Activated CD4-positive, alpha-beta T cell treated with anti-CD3 and anti-CD28 coated beads, Interleukin-2, amount 10 ng/mL, durations not matched to agents 24 days and 14 days (primary cell): ENCODE results near the gene CPEB1. TPM values are rescaled to one million over a fixed set of nuclear protein-coding genes. Genes with fewer than 3 reads are reported as not detected.

Experiments used
- DNase-seq: peaks from one replicate; pipeline ENCODE4 v3.0.0; 2022
- H3K27ac Mint-ChIP-seq: one replicate; pipeline ENCODE4 v1.8.0; 2022; ENCODE audit warnings: mild to moderate bottlenecking, mixed read lengths
- H3K27me3 Mint-ChIP-seq: one replicate; pipeline ENCODE4 v1.8.0; 2022; ENCODE audit warnings: mixed read lengths
- H3K36me3 Mint-ChIP-seq: one replicate; pipeline ENCODE4 v1.8.0; 2022; ENCODE audit warnings: low read depth, mild to moderate bottlenecking, mixed read lengths
- H3K4me1 Mint-ChIP-seq: one replicate; pipeline ENCODE4 v1.8.0; 2021; ENCODE audit warnings: mixed read lengths
- H3K4me3 Mint-ChIP-seq: one replicate; pipeline ENCODE4 v1.8.0; 2022; ENCODE audit warnings: mild to moderate bottlenecking, moderate library complexity, mixed read lengths
- H3K9me3 Mint-ChIP-seq: one replicate; pipeline ENCODE4 v1.8.0; 2021; ENCODE audit warnings: mixed read lengths
- intact Hi-C: fragments of 100-400 bp; cut with micrococcal nuclease; formaldehyde crosslinking; loops from one replicate; pipeline ENCODE4 v1.15.1; 2023
- total RNA-seq: library from RNA; stranded (reverse); gene quantifications from 2 replicates; pipeline ENCODE4 v1.2.3, GENCODE V29; 2022

The CPEB1 gene
- total RNA-seq, 1 donor from 2014 or later, result not detected

- no peaks in the 10 kb centered on the region for H3K36me3 Mint-ChIP-seq
- no peak overlapping the region for H3K4me3 Mint-ChIP-seq
- H3K9me3 Mint-ChIP-seq, result no peaks in the 10 kb centered on the region
- no peak for DNase-seq
- H3K27ac Mint-ChIP-seq, result no peak overlapping the region
- no peaks in the 10 kb centered on the region for H3K4me1 Mint-ChIP-seq
- intact Hi-C loops, result no loop called here
- H3K27me3 Mint-ChIP-seq, result peaks cover 40% of the 10 kb centered on the region
Measured at GRCh38 chr15:82556315-82557035, 90.7 kb downstream of the CPEB1 start.

GRCh38 chr15:82554849-82555248, 92.3 kb downstream of the CPEB1 start:
- H3K27ac Mint-ChIP-seq, result no peak overlapping the region
- no peak for DNase-seq
- peaks cover 2% of the 10 kb centered on the region for H3K4me1 Mint-ChIP-seq
- peaks cover 42% of the 10 kb centered on the region for H3K27me3 Mint-ChIP-seq
- intact Hi-C loops, result no loop called here
- H3K9me3 Mint-ChIP-seq, result no peaks in the 10 kb centered on the region
- H3K36me3 Mint-ChIP-seq, result no peaks in the 10 kb centered on the region
- no peak overlapping the region for H3K4me3 Mint-ChIP-seq

GRCh38 chr15:82554351-82554750, 92.8 kb downstream of the CPEB1 start:
- peaks cover 2% of the 10 kb centered on the region for H3K4me1 Mint-ChIP-seq
- H3K27ac Mint-ChIP-seq, result no peak overlapping the region
- no peak overlapping the region for H3K4me3 Mint-ChIP-seq
- no peaks in the 10 kb centered on the region for H3K36me3 Mint-ChIP-seq
- intact Hi-C loops, result no loop called here
- no peaks in the 10 kb centered on the region for H3K9me3 Mint-ChIP-seq
- no peak for DNase-seq
- peaks cover 42% of the 10 kb centered on the region for H3K27me3 Mint-ChIP-seq

- intact Hi-C loops, result no loop called here
- no peaks in the 10 kb centered on the region for H3K9me3 Mint-ChIP-seq
- H3K36me3 Mint-ChIP-seq, result no peaks in the 10 kb centered on the region
- DNase-seq, result no peak
- peaks cover 42% of the 10 kb centered on the region for H3K27me3 Mint-ChIP-seq
- H3K4me1 Mint-ChIP-seq, result peaks cover 2% of the 10 kb centered on the region
- no peak overlapping the region for H3K4me3 Mint-ChIP-seq
- H3K27ac Mint-ChIP-seq, result no peak overlapping the region
Measured at GRCh38 chr15:82553846-82554245, 93.3 kb downstream of the CPEB1 start.

- no peak for DNase-seq
Measured at GRCh38 chr15:82552861-82553260, 94.3 kb downstream of the CPEB1 start.

GRCh38 chr15:82551646-82552247, 95.4 kb downstream of the CPEB1 start:
- H3K36me3 Mint-ChIP-seq, result no peaks in the 10 kb centered on the region
- no peak for DNase-seq
- intact Hi-C loops, result no loop called here
- H3K27ac Mint-ChIP-seq, result no peak overlapping the region
- peaks cover 37% of the 10 kb centered on the region for H3K27me3 Mint-ChIP-seq
- H3K4me3 Mint-ChIP-seq, result no peak overlapping the region
- H3K9me3 Mint-ChIP-seq, result no peaks in the 10 kb centered on the region
- peaks cover 7% of the 10 kb centered on the region for H3K4me1 Mint-ChIP-seq

More at GRCh38 chr15:82552861-82553260, 94.3 kb downstream of the CPEB1 start:
- no peak overlapping the region for H3K27ac Mint-ChIP-seq
- no peaks in the 10 kb centered on the region for H3K36me3 Mint-ChIP-seq
- peaks cover 39% of the 10 kb centered on the region for H3K27me3 Mint-ChIP-seq
- intact Hi-C loops, result no loop called here
- H3K9me3 Mint-ChIP-seq, result no peaks in the 10 kb centered on the region
- no peak overlapping the region for H3K4me3 Mint-ChIP-seq
- H3K4me1 Mint-ChIP-seq, result peaks cover 7% of the 10 kb centered on the region

- no peak for DNase-seq
- H3K27ac Mint-ChIP-seq, result no peak overlapping the region
- H3K27me3 Mint-ChIP-seq, result peaks cover 35% of the 10 kb centered on the region
- H3K36me3 Mint-ChIP-seq, result no peaks in the 10 kb centered on the region
- H3K4me3 Mint-ChIP-seq, result no peak overlapping the region
- intact Hi-C loops, result no loop called here
- no peaks in the 10 kb centered on the region for H3K9me3 Mint-ChIP-seq
- peaks cover 7% of the 10 kb centered on the region for H3K4me1 Mint-ChIP-seq
Measured at GRCh38 chr15:82549199-82549665, 97.9 kb downstream of the CPEB1 start.

GRCh38 chr15:82548700-82549099, 98.5 kb downstream of the CPEB1 start:
- H3K4me3 Mint-ChIP-seq, result no peak overlapping the region
- no peak for DNase-seq
- peaks cover 34% of the 10 kb centered on the region for H3K27me3 Mint-ChIP-seq
- no peaks in the 10 kb centered on the region for H3K9me3 Mint-ChIP-seq
- H3K36me3 Mint-ChIP-seq, result no peaks in the 10 kb centered on the region
- intact Hi-C loops, result no loop called here
- H3K27ac Mint-ChIP-seq, result no peak overlapping the region
- H3K4me1 Mint-ChIP-seq, result peaks cover 7% of the 10 kb centered on the region

GRCh38 chr15:82545478-82545877, 101.7 kb downstream of the CPEB1 start:
- intact Hi-C loops, result no loop called here
- Mint-ChIP-seq H3K4me1 (peaks cover 13% of the 10 kb centered on the region), H3K9me3 (no peaks in the 10 kb centered on the region), H3K27me3 (peaks cover 20% of the 10 kb centered on the region), H3K27ac (no peak overlapping the region), H3K4me3 (no peak overlapping the region), H3K36me3 (peaks cover 3% of the 10 kb centered on the region)
- no peak for DNase-seq

GRCh38 chr15:82545002-82545401, 102.2 kb downstream of the CPEB1 start:
- peaks cover 13% of the 10 kb centered on the region for H3K4me1 Mint-ChIP-seq
- H3K36me3 Mint-ChIP-seq, result peaks cover 5% of the 10 kb centered on the region
- DNase-seq, result no peak
- peaks cover 15% of the 10 kb centered on the region for H3K27me3 Mint-ChIP-seq
- H3K27ac Mint-ChIP-seq, result no peak overlapping the region
- H3K9me3 Mint-ChIP-seq, result no peaks in the 10 kb centered on the region
- H3K4me3 Mint-ChIP-seq, result no peak overlapping the region
- intact Hi-C loops, result no loop called here

GRCh38 chr15:82544431-82544830, 102.7 kb downstream of the CPEB1 start:
- peaks cover 13% of the 10 kb centered on the region for H3K4me1 Mint-ChIP-seq
- H3K27me3 Mint-ChIP-seq, result peaks cover 15% of the 10 kb centered on the region
- no peak overlapping the region for H3K27ac Mint-ChIP-seq
- intact Hi-C loops, result loop anchor here (5.0 kb wide), 1 partner anchor 443 kb away; the partner anchor contains the start of gene RAMAC
- H3K9me3 Mint-ChIP-seq, result no peaks in the 10 kb centered on the region
- DNase-seq, result no peak
- no peak overlapping the region for H3K4me3 Mint-ChIP-seq
- H3K36me3 Mint-ChIP-seq, result peaks cover 10% of the 10 kb centered on the region

- DNase-seq, result peak; percentile 61
- Mint-ChIP-seq H3K4me1 (peaks cover 14% of the 10 kb centered on the region), H3K27me3 (peaks cover 15% of the 10 kb centered on the region), H3K4me3 (no peak overlapping the region), H3K9me3 (no peaks in the 10 kb centered on the region), H3K36me3 (peaks cover 23% of the 10 kb centered on the region), H3K27ac (no peak overlapping the region)
- intact Hi-C loops, result loop anchor here (5.0 kb wide), 1 partner anchor 444 kb away; the partner anchor contains the start of gene RAMAC
Measured at GRCh38 chr15:82543160-82543559, 104.0 kb downstream of the CPEB1 start.

GRCh38 chr15:82540984-82541431, 106.2 kb downstream of the CPEB1 start:
- H3K9me3 Mint-ChIP-seq, result no peaks in the 10 kb centered on the region
- H3K36me3 Mint-ChIP-seq, result peaks cover 43% of the 10 kb centered on the region
- H3K4me1 Mint-ChIP-seq, result peaks cover 34% of the 10 kb centered on the region
- H3K4me3 Mint-ChIP-seq, result peak overlapping the region; percentile 86
- peak; percentile 66 for DNase-seq
- H3K27me3 Mint-ChIP-seq, result peaks cover 15% of the 10 kb centered on the region
- H3K27ac Mint-ChIP-seq, result peak overlapping the region; percentile 82
- intact Hi-C loops, result loop anchor here (1.0 to 5.0 kb wide), 3 partner anchors 209 to 446 kb away; partner anchors contain the start of genes RAMAC and WHAMM
